ENCODE measurements around the gene STARD8.
"Not testable (repeated sequence)": the region's sequence is repeated elsewhere in the genome, so short reads cannot be mapped to it uniquely, and the experiment has no call there.

The STARD8 gene

DNA sequence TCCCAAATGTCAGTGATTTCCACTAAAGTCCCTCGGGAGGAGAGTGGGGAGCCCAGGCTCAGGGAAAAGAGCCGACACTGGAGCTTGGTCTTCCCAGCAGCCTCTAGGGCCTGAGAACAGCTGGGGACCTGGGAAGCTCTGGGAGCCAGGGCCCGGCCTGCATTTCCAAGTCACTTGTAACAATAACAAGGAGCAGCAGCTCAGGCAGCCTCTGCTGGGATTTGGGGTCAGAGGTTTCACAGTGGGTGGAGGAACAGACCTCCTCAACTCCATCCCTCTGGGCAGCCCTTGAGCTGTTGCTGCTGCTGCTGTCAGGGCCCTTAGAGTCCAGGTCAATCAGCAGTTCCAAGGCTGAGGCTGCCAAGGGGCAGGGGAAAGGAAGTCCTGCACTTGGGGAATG, 11.1 kb downstream of the STARD8 start:
- DNase-seq: no peak

DNA sequence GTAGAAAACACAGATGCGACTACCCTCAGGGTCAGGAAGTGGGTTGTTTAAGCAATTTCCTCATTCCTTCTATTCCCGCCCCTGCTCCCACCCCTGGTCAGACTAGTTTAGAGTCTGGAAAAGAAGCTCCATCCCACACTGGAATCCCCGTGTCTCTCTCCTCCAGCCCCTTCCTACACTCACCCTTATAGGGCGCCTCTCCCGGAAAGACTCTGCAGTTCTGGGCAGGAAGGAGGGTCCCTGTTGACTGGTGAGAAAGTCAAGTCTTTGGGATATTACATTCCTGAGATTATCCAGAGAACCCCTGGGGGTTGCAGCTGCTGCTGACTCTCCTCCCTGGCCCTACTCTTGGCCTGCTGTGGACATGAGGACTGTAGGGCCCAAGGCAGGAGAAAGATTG, 11.9 kb downstream of the STARD8 start:
- DNase-seq: peak; percentile 53

DNA sequence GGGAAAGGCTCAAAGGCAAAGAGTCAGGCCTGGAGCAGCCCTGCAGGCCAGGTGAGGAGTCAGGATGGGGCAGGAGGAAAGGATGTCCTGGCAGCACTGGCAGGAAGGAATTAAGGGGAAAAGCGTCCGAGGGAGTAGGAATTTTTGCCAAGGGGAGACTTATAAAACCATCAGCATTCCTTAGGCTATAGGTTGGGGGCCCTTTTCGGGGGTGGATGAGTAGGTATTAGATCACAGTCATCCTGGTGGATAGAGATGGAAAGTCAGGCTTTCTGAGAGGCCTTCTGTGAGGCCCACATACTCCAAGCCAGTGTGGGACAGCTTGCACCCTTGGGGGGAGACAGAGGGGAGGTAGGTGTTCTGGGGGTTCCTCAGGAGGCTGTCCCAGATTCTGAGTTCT, 12.3 kb downstream of the STARD8 start:
- no peak for DNase-seq

DNA sequence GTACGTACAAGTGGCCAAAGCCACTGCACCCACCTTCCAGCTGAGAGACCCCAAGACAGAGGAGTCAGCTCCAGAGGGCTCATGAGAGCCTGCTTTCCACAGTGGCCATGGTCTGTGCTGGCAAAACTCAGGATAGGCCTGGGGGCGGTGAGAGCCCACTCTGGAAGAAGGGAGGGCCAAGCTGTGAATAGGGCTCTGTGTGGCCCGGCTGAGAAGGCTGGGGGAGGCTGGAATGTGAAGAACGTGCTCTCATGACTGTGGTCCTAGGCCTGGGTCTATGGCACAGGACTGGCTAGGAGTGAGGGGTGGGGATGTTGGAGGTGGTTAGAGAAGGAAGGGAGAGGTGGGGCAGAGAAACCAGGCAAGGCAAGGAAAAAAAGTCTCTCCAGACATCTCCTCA, 13.3 kb downstream of the STARD8 start:
- no peak for DNase-seq

- DNase-seq: no peak
Observed at GRCh38 chrX:68665502-68665901, 18.0 kb downstream of the STARD8 start.

GRCh38 chrX:68666580-68666979, 19.1 kb downstream of the STARD8 start:
- no peak for DNase-seq

DNA sequence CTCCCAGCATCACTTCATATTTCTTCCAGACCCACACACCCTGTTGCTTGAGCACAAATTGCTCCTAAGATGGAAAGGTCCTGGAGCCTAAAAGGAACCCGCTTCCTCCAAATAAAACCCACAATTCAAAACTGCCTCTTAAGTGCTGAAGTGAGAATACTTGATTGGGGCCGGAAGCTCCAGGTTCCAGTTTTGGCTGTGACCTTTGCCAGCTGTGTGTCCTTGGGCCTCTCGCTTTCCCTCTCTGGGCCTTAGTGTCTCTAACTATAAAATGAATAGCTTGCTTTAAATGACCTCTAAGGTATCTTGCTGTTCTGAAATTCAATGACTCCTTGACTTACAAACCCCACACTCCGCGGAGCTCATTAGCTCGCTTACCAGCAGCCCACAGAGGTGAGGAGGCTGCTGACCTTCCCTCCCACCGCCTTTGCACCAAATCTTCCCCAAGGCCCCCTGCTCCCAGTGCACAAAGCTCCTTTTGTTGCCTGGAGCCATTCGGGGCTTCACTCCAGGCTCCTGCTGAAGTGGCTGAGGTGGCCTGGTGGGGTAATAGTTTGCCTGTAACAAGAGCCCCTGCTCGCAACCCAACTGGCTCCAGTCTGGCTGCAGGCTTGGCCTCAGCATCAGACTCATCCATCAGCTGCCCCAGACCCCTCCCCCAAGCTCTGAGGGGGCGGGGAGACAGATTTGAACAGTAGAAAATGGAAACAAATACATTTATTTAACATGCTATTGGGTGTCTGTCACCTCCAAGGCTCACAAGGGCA, 21.8 kb downstream of the STARD8 start:
- DNase-seq: peak; percentile 46

GRCh38 chrX:68669871-68670270, 22.4 kb downstream of the STARD8 start:
- DNase-seq: no peak

DNA sequence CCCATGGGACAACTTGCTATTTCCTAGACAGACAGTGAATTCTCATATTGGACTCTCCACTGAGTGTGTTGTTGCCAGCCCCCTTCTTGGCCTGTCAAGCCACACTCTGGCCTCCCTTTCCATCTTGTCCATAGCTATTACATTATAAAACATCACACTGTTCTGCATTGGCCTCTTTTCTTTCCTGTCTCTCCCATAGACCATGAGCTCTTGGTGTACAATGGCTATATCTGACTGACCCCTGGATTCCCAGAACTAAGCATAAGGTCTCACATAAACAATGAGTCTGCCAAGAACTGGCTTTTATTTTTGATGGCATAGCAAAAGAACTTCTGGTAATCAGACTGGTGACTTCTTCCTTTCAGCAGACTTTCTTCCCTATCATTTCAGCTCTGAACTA, 23.8 kb downstream of the STARD8 start:
- no peak for DNase-seq

DNA sequence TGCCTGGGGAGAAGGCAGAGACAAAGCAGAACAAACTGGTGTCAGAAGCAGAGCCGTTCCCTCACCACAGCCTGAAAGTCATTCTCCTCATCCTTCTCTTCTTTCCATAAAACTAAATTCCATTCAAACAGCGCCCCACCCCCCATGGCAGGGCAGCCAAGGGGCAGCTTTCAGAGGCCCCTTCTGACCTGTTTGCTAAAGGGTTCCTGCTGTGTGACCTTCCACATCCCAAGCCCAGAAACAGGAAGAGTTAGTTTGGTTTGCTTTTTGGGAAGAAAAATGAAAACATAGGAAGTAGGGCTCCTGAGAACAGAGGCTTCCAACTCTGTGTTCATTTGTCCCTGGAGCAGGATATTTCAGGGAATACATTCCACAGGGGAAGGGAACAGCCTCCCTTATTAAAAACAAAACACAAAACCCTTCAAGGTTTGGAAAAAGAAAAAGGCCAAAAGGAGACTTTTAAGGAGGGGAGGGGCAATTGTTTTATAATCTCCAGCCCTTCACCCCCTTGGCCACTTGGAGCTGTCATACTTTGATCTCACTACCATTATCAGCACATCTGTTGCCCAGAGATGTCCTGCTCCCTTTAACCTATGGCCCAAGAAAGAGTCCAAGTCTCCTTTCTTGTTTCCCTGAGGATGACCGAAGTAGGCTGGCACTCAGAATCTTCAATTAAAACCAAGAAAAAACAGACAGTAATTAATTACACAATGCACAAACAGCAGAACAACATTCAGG, 25.3 kb downstream of the STARD8 start:
- DNase-seq: no peak

DNA sequence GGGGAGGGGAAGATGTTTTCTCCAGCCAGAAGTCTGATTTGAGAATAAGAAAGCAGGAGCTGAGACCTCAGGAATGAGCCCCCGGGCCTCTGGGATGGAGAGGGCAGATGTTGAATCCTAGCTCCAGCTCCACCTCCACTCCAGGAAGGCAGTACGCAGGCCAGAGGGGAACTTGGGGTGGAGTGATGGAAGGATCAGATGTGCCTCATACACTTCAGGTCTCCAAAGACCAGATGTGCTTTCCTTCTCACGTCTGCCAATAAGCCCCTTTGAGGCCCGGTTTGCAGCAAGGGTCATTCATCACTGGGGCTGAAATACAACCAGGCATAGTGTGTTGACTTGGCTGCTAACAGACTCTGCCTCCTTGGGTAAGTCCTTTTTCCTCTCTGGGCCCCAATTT, 28.1 kb downstream of the STARD8 start:
- peak; percentile 64 for DNase-seq

- no peak for DNase-seq
Observed at GRCh38 chrX:68676335-68676734, 28.9 kb downstream of the STARD8 start.

DNA sequence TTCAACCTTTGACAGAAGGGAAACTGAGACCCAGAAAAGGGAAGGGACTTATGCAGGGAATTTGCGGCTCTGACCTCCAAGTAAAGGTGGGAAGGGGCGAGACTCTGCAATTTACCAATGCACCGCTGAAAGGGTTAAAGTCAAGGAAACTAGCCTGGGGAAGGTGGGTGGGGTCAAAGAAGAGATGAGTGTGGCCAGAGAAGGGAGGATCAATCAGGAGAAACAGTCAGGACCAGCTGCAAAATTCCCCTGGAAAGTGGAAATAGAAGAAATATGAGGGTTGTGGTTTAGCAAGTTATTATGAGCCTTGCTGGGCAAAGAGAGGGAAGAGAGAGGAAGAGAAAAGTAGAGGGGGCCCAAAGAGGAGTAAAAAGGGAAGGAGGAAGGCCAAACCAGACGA, 30.5 kb downstream of the STARD8 start:
- no peak for DNase-seq

- DNase-seq: peak; percentile 62
Observed at GRCh38 chrX:68681443-68681941, 34.0 kb downstream of the STARD8 start.

- DNase-seq: no peak
Observed at GRCh38 chrX:68682790-68683189, 35.3 kb downstream of the STARD8 start.

DNA sequence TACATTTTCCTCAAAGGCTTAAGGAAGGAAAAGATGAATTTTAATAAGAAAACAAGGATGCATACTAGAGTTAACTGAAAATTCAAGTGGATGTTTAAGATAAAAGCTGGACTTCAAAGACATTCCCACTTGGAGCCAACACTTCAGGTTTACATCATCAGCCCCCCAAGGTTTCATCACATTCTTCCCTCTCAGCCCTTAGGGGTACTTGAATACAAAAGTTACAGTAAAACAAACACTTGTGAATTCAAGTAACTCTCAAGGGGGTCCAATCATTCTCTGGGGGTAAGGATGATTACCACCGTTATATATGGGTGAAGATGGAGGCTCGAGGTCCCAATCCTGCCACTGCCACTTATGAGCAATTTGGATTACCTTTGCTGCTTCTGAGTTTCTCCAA, 36.1 kb downstream of the STARD8 start:
- DNase-seq: no peak

GRCh38 chrX:68684291-68684918, 36.9 kb downstream of the STARD8 start:
- no peak for DNase-seq

DNA sequence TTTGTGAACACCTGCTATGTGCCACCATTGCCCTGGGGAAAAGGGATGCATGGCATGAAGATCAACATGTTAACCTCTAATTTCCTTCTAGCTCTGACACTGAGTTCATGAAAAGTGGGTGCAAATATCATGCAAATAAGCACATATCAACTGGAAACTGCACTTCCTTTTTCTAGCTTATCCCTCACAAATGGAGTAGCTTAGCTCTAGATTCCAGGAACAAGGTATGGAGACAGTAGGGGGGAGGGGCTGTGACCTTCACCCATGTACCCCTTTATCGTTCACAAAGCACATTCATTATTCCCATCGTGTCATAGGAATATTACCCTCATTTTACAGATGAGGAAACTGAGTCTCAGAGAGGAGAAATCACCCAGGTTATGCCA, 37.4 kb downstream of the STARD8 start:
- no peak for DNase-seq

DNA sequence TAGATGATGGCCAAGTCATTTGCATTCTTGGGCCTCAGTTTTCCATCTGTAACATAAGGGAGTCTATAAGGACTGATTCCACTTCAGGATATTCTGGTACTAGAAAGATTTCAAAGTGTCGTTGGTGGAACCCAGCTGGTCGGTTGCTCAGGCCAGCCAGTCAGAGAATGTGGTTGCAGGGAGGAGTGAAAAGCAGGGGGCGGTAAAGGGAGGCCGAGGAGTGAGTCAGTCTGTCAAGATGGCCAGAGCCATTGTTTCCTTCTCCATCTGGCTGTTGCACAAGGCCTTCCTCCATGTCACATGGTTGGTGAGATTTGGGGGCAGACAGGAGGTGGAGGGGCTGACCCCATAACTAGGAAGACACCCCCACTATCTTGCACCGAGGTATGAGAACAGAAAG, 38.2 kb downstream of the STARD8 start:
- no peak for DNase-seq

DNA sequence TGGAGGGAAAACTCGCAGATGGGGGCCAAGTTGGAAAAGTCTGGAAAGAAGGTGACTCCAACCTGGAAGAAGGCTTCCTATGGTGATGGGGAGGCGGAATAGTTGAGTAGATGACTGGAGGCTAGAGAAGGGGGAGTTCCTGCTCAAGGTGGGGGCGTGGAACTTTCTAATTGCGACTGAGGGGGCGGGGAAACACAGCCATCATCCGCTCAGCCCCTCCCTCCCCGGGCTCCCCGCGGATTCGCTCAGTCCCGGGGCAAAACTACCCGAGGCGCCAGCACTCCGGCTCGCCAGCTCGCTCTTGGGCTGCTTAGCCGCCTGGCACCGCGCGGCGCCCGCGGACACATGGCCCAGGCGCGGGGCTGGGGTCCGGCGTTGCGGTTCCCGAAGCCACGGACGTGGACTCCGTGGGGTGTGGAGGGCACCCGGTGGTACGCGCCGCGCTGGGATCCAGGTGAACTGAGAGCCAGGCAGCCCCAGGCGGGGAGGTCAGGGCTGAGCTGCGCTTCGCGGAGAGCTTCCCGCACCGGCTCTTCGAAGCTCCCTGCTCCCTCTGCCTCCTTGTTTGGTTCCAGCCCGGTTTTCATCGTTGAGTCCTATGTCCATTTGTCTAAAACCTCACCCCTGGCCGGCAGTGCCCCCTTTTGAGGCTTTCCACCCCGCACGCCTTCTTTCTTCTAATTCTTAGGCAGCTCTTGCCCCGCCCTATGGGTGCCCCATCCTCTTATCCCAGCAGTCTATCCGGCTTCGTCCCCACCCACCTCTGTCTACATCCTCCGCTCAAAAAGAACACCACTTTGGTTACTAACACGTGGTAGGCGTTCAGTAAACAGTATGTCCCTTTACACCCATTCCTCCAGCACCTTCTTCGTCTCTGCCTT, 38.9 kb downstream of the STARD8 start:
- DNase-seq: no peak

- DNase-seq: not testable (repeated sequence)
Observed at GRCh38 chrX:68688931-68689330, 41.5 kb downstream of the STARD8 start.

DNA sequence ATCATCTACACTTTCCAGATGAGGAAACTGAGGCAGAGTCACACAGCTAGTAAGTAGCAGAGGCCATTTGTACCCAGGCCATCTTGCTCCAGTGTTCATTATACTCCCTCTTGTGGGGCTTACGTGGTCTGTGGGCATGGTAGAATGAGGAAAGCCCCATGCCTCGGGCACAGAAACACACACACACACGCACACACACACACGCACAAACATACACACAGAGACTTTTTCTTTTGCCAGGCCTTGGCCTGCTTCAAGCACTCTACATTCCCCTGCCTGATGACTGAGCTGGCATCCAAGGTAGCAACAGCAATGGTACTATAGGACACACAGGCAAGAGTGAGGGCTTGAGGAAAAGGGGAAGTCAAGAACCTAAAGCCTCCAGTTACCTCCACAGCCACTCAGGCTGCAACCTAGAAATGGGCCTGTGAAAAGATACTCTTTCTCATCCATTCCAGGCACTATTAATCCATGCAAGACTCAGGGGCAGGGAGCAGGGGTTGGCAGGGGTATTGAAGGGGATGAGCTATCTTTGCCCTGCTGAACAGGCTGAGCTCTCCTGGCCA, 43.6 kb downstream of the STARD8 start:
- no peak for DNase-seq

DNA sequence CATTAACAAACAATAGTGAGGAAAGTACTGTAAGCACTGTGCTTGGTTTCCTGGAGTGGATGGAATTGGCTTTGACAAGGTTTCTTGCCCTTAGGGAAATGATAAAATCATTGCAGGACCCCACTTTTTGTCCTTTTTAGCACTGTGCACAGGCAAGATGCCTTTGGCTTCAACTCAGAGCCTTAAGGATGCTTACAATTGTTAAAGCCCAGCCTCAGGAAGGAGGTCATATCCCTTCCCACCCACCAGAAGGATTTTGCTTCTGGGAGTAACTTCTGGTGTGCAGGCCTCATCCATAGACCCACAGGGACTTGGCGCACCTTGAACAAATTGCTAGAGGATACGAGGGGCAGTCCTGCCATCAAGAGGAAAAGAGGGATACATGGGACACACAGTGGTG, 44.5 kb downstream of the STARD8 start:
- DNase-seq: no peak
